Astrocyte of the cerebellum (primary cell): Measurements from ENCODE around the gene GAPDH.
A peak's percentile ranks its signal among the peaks of the same experiment; 100 is the strongest.
"Not testable (repeated sequence)": the region's sequence is repeated elsewhere in the genome, so short reads cannot be mapped to it uniquely, and the experiment has no call there.

ENCODE experiments used
- DNase-seq: peaks from one replicate; pipeline ENCODE4 v3.0.0-alpha.2; 2011; ENCODE audit warnings: low read depth
- H3K4me3 ChIP-seq: 2 replicates; pipeline ENCODE4 v1.5.1; 2011; ENCODE audit warnings: mild to moderate bottlenecking, low read depth, low read length, moderate library complexity
- CTCF ChIP-seq: IDR thresholded peaks from 2 replicates; pipeline ENCODE4 v1.5.1; 2012; ENCODE audit warnings: low read length, low read depth, moderate library complexity, mild to moderate bottlenecking; ENCODE audit errors: missing control alignments
- in situ Hi-C: cut with HindIII; loops from 2 replicates; pipeline ENCODE4 v1.10.0; 2017; ENCODE audit warnings: low sequenced_read_pairs

GAPDH gene

GRCh38 chr12:6533923-6534694 lies at the start of gene GAPDH:
TSS of gene GAPDH (plus strand) at chr12:6534517. CDS start at chr12:6534833, 316 bp downstream.
- peak within 1 kb of the TSS; percentile 100 for H3K4me3 ChIP-seq
- DNase-seq = peak; percentile 89
- no peak for TF ChIP-seq CTCF
- in situ Hi-C loops = no loop called here

GRCh38 chr12:6488240-6488639 lies 46.1 kb upstream of the GAPDH start:
- no peak for DNase-seq
- no peak for TF ChIP-seq CTCF
- no peak overlapping the region for H3K4me3 ChIP-seq
- in situ Hi-C loops = no loop called here

GRCh38 chr12:6489449-6489848 lies 44.9 kb upstream of the GAPDH start:
- no peak for DNase-seq
- in situ Hi-C loops = no loop called here
- TF ChIP-seq CTCF = no peak
- no peak overlapping the region for H3K4me3 ChIP-seq

GRCh38 chr12:6490673-6491072 lies 43.6 kb upstream of the GAPDH start:
- DNase-seq, in situ Hi-C loops, H3K4me3 ChIP-seq: not testable (repeated sequence)

- peak within 1 kb of the TSS; percentile 70 for H3K4me3 ChIP-seq
- DNase-seq = peak; percentile 85
- in situ Hi-C loops = no loop called here
- TF ChIP-seq CTCF = no peak
These were observed 41.4 kb upstream of the GAPDH start, which contains the start of gene MRPL51 for GRCh38 chr12:6492838-6493496. TSS of gene MRPL51 (minus strand) at chr12:6493262. CDS start at chr12:6493136, 126 bp downstream.

- in situ Hi-C loops = no loop called here
- peak; percentile 17 for TF ChIP-seq CTCF
- peak within 1 kb of the TSS; percentile 70 for H3K4me3 ChIP-seq
- peak; percentile 89 for DNase-seq
These were observed 40.6 kb upstream of the GAPDH start, which contains the start of gene NCAPD2 for GRCh38 chr12:6493497-6494257. TSS of gene NCAPD2 (plus strand) at chr12:6494102. CDS start at chr12:6495099, 997 bp downstream.
